Lung (tissue), 12 donors: ENCODE results near the gene MYO3B. TPM values are rescaled to one million over a fixed set of nuclear protein-coding genes. Genes with fewer than 3 reads are reported as not detected.

Experiments used
- ATAC-seq: fragments of 200-7000 bp; cut with Tn5 transposase; one replicate; pipeline ENCODE4 v1.9.1; 2020; ENCODE audit warnings: moderate number of reproducible peaks; ENCODE audit not compliant: insufficient read depth, low FRiP score
- DNase-seq, 3 donors: peaks; one replicate each; pipeline ENCODE4 v3.0.0-alpha.2; 2013 to 2017
- H3K27ac ChIP-seq, 2 donors: one replicate each; pipeline ENCODE4 v1.5.1; 2013; ENCODE audit warnings: mild to moderate bottlenecking in 2 of 2, moderate library complexity in 2 of 2, control low read depth in 1 of 2, inconsistent platforms in 1 of 2, low read depth in 1 of 2, low read length in 1 of 2
- H3K27me3 ChIP-seq, 3 donors: one replicate each; pipeline ENCODE4 v1.5.1; 2013; ENCODE audit warnings: low read length in 2 of 3; ENCODE audit not compliant: control insufficient read depth in 3 of 3, insufficient read depth in 3 of 3
- H3K36me3 ChIP-seq, 4 donors: one replicate each; pipeline ENCODE4 v1.5.1; 2013; ENCODE audit warnings: low read length in 4 of 4, mild to moderate bottlenecking in 1 of 4, moderate library complexity in 1 of 4; ENCODE audit not compliant: control insufficient read depth in 4 of 4, insufficient read depth in 4 of 4
- H3K4me1 ChIP-seq, 5 donors: one replicate each; pipeline ENCODE4 v1.5.1; 2013; ENCODE audit warnings: low read length in 5 of 5, mild to moderate bottlenecking in 2 of 5, moderate library complexity in 1 of 5; ENCODE audit not compliant: control insufficient read depth in 5 of 5, insufficient read depth in 5 of 5
- H3K4me3 ChIP-seq: one replicate; pipeline ENCODE4 v1.5.1; 2013; ENCODE audit warnings: mild to moderate bottlenecking, control low read depth, moderate library complexity
- H3K9ac ChIP-seq, 2 donors: one replicate each; pipeline ENCODE4 v1.5.1; 2013; ENCODE audit warnings: low read length in 2 of 2, control low read depth in 1 of 2; ENCODE audit not compliant: insufficient read depth in 1 of 2
- H3K9me3 ChIP-seq, 4 donors: one replicate each; pipeline ENCODE4 v1.5.1; 2013; ENCODE audit warnings: low read length in 3 of 4, mild to moderate bottlenecking in 1 of 4, moderate library complexity in 1 of 4; ENCODE audit not compliant: control insufficient read depth in 4 of 4, insufficient read depth in 3 of 4
- WGBS, 2 donors: extraction: QIAGEN DNeasy Blood & Tissue Kit; methylation state at CpG; one replicate each; pipeline ENCODE4 v1.1.7; 2013; 5-methylcytosine and 5-hydroxymethylcytosine counted together
- polyA plus RNA-seq, 2 donors: library from polyadenylated mRNA; stranded (reverse); fragments of 200-250 nt; gene quantifications; one replicate each; pipeline ENCODE4 v1.2.1, GENCODE V29; 2013
- total RNA-seq, 2 donors: library from RNA; depleted of rRNA in 1 of 2; stranded (reverse); fragments of >200 nt in 1 of 2; gene quantifications; one replicate each; pipeline ENCODE4 v1.2.1, GENCODE V29; 2014 to 2021
- TF ChIP-seq, protein P1 (sequence below): IDR thresholded peaks from 2 replicates; pipeline ENCODE4 v1.5.1; 2012; ENCODE audit warnings: mild to moderate bottlenecking; ENCODE audit errors: control extremely low read depth, extremely low read depth
- donor health status: control.
- donor health status: control.
- donor health status: Bipolar disorder and iron deficiency.
- donor health status: healthy.
- donor health status: DM: yes; HTN: yes; CAD: no.

Gene MYO3B
- total and polyA plus RNA-seq, 4 donors, result 0.03 to 0.82 (median 0.05) TPM; not detected in 1

DNA sequence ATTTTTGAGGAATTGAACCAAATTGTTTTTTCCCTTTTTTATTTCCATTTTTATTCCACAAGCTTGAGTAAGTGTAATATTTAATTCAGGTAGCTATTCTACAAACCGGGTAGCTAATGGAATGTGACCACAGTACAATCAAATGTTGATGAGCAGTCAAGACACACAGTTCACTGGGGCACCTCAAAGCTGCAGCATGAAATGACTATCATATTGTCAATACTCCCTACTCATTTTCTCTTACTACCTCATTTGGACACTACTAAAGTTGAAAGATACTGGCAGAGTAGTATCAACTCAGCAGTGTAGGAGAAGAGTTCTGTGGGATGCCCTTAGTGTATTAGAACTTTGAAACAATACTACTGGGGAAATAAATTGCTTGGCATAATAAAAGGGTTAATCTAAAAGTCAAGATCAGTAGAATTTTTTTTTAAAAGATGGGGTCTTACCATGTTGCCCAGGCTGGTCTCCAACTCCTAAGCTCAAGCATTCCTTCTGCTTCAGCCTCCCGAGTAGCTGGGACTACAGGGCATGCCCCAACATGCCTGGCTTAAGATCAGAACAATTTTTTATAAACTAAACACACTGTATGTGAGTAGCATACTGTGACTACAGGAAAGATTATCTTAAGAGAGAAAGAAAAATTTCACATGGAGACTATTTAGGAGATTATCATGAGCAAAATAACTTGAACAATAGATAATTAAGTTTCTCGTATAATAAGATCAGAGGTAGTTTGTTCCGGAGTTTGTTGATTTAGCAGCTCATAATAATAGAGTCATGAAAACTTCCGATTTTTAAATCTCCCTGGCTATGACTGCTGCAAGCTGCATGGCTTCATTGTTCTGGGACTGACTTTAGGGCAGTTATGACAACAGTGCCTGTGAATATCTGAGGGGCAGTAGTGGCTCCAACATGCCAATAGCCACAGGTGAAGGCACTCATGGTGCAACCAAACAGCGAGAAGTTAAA, 43.7 kb downstream of the MYO3B start:
- no peak overlapping the region for H3K27ac ChIP-seq
- H3K4me1 ChIP-seq, result peaks cover 0 to 26% (median 0%) of the 10 kb centered on the region in 5 donors
- no peaks in the 10 kb centered on the region for H3K36me3 ChIP-seq
- H3K4me3 ChIP-seq, result no peak overlapping the region
- H3K9me3 ChIP-seq, result no peaks in the 10 kb centered on the region
- DNase-seq, result peak; percentile 36 to 74 (median 64)
- TF ChIP-seq, protein P1, sequence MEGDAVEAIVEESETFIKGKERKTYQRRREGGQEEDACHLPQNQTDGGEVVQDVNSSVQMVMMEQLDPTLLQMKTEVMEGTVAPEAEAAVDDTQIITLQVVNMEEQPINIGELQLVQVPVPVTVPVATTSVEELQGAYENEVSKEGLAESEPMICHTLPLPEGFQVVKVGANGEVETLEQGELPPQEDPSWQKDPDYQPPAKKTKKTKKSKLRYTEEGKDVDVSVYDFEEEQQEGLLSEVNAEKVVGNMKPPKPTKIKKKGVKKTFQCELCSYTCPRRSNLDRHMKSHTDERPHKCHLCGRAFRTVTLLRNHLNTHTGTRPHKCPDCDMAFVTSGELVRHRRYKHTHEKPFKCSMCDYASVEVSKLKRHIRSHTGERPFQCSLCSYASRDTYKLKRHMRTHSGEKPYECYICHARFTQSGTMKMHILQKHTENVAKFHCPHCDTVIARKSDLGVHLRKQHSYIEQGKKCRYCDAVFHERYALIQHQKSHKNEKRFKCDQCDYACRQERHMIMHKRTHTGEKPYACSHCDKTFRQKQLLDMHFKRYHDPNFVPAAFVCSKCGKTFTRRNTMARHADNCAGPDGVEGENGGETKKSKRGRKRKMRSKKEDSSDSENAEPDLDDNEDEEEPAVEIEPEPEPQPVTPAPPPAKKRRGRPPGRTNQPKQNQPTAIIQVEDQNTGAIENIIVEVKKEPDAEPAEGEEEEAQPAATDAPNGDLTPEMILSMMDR, result no peak
- H3K27me3 ChIP-seq, result no peaks in the 10 kb centered on the region
- H3K9ac ChIP-seq, result no peak overlapping the region
- WGBS, 2 donors, result 52 to 62% methylated on average over 6 of the region's 6 CpGs
- no peak for ATAC-seq

DNA sequence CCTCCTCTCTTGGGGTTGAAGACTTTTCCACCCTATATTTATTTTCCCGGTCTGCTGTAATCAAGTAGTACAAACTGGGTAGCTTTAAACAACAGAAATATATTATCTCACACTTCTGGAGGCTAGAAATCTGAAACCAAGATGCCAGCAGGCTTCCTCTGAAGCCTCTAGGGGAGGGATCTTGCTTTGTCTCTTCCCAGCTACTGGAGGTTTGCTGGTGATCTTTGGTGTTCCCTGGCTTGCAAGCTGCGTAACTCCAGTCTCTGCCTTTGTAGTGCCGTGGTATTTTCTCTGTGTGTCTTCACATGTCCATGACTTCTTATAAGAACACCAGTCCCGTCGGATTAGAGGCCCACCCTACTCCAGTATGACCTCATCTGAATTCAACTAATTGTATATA, 44.4 kb downstream of the MYO3B start:
- DNase-seq (peak; percentile 31 to 68 (median 53)), ATAC-seq (no peak)
- Histone ChIP-seq H3K4me1 (peaks cover 0 to 26% (median 0%) of the 10 kb centered on the region in 5 donors), H3K27me3 (no peaks in the 10 kb centered on the region), H3K36me3 (no peaks in the 10 kb centered on the region), H3K4me3 (no peak overlapping the region), H3K9me3 (no peaks in the 10 kb centered on the region), H3K27ac (no peak overlapping the region), H3K9ac (no peak overlapping the region)
- 78 to 87% methylated on average over 5 of the region's 5 CpGs for WGBS, 2 donors
- TF ChIP-seq, protein P1, result no peak

DNA sequence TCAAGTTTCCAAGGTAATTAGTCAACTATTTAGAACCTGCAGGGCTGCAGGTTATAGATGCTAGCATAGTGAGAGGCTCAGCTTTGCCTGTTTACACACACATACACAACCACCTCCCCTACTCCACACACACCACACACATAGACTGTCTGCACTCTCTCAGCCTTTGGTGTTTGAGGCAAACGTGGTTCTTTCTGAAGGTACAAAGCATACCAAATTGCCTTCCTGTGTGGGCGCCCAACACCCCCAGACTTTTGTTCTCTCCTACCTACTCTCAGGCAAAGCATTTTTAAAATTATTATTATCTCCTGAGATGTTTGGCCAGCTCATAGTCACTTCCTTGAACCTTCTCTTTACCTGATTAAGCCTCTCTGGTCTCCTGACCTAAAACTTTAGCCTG, 44.9 kb downstream of the MYO3B start:
- Histone ChIP-seq H3K4me1 (peaks cover 0 to 26% (median 0%) of the 10 kb centered on the region in 5 donors), H3K9ac (no peak overlapping the region), H3K4me3 (no peak overlapping the region), H3K36me3 (no peaks in the 10 kb centered on the region), H3K9me3 (no peaks in the 10 kb centered on the region), H3K27ac (no peak overlapping the region), H3K27me3 (no peaks in the 10 kb centered on the region)
- WGBS, 2 donors, result 74 to 80% methylated on average over 2 of the region's 2 CpGs
- DNase-seq (no peak), ATAC-seq (no peak)
- TF ChIP-seq, protein P1, result no peak
